ENCODE results near the gene WNT7B.

The WNT7B gene

DNA sequence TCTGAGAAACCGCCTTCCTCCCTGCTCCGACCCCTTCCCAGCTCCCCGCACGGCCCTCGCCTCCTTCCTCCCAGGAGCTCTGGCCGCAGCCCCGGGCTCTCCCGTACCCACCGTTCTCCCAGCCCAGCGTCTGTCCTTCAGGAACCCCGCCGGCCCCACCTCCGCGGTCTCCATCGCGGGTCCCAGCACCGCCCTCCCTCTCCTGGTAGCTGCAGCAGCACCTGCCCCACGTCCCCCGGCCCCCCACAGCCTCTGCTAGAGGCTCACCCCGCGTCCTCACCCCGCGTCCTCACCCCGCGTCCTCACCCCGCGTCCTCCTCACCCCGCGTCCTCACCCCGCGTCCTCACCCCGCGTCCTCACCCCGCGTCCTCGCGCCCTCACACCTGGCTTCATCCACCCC lies 85.9 kb downstream of the WNT7B start:
- ATAC-seq (ENCODE audit: low read depth) (no peak), DNase-seq (ENCODE audit: low spot score in 2 of 2) (no peak)
- peaks cover 3% of the 10 kb centered on the region for H3K9me3 Mint-ChIP-seq
- no peaks in the 10 kb centered on the region for H3K4me1 Mint-ChIP-seq
- peaks cover 4% of the 10 kb centered on the region for H3K36me3 Mint-ChIP-seq
- H3K27ac Mint-ChIP-seq, result no peak overlapping the region
- H3K27me3 Mint-ChIP-seq, result peaks cover 18% of the 10 kb centered on the region
- no peak overlapping the region for H3K4me3 Mint-ChIP-seq

DNA sequence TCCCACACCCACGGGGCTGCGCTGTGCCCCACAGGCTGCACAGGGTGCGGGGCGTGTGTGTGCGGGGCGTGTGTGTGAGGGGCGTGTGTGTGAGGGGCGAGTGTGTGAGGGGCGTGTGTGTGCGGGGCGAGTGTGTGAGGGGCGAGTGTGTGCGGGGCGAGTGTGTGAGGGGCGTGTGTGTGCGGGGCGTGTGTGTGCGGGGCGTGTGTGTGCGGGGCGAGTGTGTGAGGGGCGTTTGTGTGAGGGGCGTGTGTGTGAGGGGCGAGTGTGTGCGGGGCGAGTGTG lies 86.7 kb downstream of the WNT7B start:
- ATAC-seq (ENCODE audit: low read depth) (no peak), DNase-seq (ENCODE audit: low spot score in 2 of 2) (no peak)
- Mint-ChIP-seq H3K9me3 (peaks cover 3% of the 10 kb centered on the region), H3K4me1 (no peaks in the 10 kb centered on the region), H3K4me3 (no peak overlapping the region), H3K27me3 (peaks cover 21% of the 10 kb centered on the region), H3K27ac (no peak overlapping the region), H3K36me3 (peaks cover 4% of the 10 kb centered on the region)

DNA sequence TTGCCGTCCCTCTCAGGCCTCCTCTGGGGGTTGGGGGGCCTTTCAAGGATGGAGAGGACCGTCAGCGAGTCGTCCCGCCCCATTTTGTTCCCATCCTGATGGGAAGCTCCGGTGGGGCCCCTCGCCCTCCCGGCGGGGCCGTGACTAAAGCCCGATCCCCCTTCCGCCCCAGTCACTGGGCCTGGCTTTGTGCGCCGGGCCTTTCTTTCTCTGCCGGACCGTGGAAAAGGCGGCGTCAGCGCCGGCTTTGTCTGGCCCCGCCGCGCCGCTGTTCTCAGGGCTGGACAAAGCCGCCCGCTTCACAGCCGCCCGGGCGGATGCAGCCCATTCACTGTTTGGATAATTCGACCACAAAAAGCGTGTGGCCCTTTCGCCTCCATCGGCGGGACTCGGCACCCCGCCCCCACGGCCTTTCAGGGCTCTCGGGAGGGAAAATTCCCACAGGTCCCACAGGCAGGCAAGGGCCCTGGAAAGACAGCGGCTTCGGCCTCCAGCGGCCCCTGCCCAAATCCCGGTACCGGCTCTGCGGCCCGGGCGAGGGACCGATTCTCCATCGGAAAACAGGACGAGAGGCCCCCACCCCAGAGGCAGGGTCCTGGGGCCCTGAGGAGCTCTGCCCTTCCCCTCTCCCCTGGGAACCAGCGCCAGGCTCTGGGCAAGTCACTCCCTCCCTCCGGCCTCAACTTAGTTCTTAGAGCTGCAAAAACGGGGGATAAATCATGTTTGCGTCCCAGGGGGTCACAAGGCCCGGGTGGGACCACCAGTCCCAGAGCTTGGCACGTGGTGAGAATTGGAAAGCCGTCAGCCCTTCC lies 87.2 kb downstream of the WNT7B start:
- H3K4me1 Mint-ChIP-seq, result no peaks in the 10 kb centered on the region
- H3K9me3 Mint-ChIP-seq, result peaks cover 3% of the 10 kb centered on the region
- peaks cover 4% of the 10 kb centered on the region for H3K36me3 Mint-ChIP-seq
- DNase-seq (ENCODE audit: low spot score in 2 of 2), result no peak
- no peak overlapping the region for H3K4me3 Mint-ChIP-seq
- H3K27me3 Mint-ChIP-seq, result peaks cover 21% of the 10 kb centered on the region
- no peak for ATAC-seq (ENCODE audit: low read depth)
- no peak overlapping the region for H3K27ac Mint-ChIP-seq

DNA sequence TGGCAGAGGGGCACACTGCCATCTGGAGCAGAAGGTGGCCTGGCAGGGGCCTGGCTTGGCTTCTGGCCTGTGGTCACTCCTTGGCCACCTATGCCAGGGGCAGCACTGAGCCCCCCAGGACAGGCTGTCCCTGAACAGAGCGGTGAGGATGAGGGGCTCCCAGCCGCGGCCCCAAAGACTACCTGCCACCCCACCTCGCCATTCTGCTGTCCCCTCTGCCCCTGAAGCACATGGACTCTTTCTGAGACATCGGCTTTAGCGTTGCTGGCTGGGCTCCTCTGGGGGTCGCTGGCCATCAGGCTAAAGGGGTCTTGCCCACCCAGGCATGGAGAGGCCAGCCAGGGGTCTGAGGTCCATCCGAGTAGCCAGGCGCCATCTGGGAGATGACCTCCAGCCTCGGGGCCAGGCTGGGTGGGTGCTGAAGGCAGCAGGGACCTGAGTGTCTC lies 87.8 kb downstream of the WNT7B start:
- peaks cover 21% of the 10 kb centered on the region for H3K27me3 Mint-ChIP-seq

DNA sequence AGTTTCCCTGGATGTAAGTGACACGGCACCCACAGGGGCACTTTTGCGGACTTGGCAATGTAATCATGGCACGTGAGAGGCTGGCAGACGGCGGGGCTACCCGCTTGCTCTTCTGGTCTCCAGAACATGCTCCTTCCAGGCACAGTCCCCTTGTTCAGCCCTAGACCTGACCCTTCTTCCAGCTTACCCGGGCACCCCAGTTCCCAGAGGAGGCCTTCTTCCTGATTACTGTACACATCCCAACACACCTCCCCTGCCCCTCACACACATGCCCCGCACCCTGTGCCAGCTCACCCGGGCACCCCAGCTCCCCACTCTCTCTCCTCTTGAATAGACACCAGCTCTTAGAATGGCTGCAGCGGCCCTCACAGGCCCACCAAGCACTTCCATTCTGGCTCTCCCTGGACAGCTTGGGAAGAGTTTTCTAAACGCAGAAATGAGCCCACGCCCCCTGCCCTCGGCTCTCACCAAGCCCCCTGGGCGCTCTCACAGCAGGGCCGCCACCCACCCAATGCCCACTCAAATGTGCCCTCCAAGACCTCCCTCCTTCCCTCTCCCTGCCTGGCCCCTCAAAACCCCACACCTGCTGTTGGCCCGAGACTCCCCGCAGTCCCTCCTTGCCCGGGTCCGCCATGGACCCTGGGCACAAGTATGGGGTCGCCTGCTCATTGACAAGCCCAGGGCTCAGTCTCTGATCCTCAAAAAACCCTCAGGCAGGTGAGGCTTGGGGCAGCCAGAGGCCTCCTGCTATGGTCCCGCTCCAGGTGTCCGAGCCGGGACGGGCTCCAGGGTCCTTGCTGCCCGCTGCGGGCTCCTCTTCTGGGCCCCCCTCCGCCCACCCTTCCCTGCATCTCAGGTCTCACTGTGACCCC lies 88.5 kb downstream of the WNT7B start:
- Mint-ChIP-seq H3K4me1 (no peaks in the 10 kb centered on the region), H3K4me3 (no peak overlapping the region), H3K27me3 (peaks cover 23% of the 10 kb centered on the region), H3K9me3 (peaks cover 3% of the 10 kb centered on the region), H3K36me3 (peaks cover 4% of the 10 kb centered on the region), H3K27ac (peak overlapping the region; percentile 18)
- no peak for ATAC-seq (ENCODE audit: low read depth)
- DNase-seq (ENCODE audit: low spot score in 2 of 2), result no peak

More for the DNA sequence above, 87.8 kb downstream of the WNT7B start:
- Mint-ChIP-seq H3K27ac (no peak overlapping the region), H3K36me3 (peaks cover 4% of the 10 kb centered on the region), H3K9me3 (peaks cover 3% of the 10 kb centered on the region), H3K4me3 (no peak overlapping the region), H3K4me1 (no peaks in the 10 kb centered on the region)
- no peak for DNase-seq (ENCODE audit: low spot score in 2 of 2)
- no peak for ATAC-seq (ENCODE audit: low read depth)

DNA sequence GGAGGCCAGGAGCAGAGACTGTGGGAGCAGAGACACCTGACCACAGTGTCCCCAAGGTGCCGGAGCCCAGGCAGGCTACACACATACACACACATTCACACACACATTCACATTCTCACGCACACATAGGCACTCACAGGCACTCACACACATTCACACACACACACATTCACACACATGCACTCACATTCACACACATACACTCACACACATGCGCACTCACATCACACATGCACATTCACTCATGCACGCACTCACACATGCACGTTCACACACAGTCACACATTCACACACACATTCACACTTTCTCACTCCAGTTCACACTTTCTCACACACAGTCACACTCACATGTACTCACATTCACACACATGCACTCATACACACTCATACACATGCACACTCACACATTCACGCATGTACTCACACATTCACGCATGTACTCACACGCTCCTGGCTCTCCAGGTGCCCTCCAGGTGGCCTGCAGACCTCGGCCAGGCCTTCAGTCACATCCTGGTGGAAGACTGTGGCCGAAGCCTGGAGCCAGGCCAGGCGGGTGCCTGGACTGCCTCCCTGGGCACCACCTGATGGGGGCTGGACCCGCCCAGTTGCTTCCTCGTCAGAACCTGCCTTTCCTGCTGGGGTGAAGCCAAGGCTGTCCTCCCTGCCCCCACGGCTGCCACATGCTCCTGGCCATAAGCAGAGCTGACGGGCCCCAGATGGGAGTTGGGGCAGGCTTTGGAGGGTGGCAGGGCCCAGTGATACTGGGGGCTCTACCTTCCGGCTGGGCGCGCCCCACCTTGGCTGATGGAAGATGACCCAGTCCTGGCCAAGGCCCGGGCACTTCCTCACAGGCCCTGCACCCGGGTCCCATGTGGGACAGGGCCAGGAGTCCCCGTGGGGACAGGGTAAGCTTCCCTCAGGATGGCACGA lies 89.5 kb downstream of the WNT7B start:
- Mint-ChIP-seq H3K27me3 (peaks cover 24% of the 10 kb centered on the region), H3K27ac (no peak overlapping the region), H3K9me3 (peaks cover 3% of the 10 kb centered on the region), H3K36me3 (peaks cover 4% of the 10 kb centered on the region), H3K4me3 (no peak overlapping the region), H3K4me1 (no peaks in the 10 kb centered on the region)
- DNase-seq (ENCODE audit: low spot score in 2 of 2) (no peak), ATAC-seq (ENCODE audit: low read depth) (no peak)

DNA sequence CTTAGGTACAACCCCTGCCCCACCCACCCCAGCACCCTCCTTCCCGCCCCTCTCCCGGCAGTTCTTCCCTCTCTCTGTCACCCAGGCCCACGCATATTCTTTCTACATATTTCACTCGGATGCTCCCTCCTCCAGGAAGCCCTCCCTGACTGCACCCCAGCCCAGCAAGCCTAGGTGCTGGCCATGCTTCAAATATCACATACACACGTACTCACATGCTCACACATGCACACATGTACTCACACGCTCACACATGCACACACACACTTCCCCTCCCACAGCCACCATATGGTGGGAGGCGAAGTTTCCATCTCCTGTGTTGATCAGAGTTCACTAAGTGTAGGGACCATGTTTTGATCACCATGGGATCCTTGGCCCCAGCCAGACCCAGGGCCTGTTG lies 90.4 kb downstream of the WNT7B start:
- DNase-seq (ENCODE audit: low spot score in 2 of 2), result no peak
- no peak for ATAC-seq (ENCODE audit: low read depth)
- Mint-ChIP-seq H3K27me3 (peaks cover 24% of the 10 kb centered on the region), H3K4me1 (no peaks in the 10 kb centered on the region), H3K27ac (no peak overlapping the region), H3K36me3 (peaks cover 4% of the 10 kb centered on the region), H3K9me3 (peaks cover 3% of the 10 kb centered on the region), H3K4me3 (no peak overlapping the region)

DNA sequence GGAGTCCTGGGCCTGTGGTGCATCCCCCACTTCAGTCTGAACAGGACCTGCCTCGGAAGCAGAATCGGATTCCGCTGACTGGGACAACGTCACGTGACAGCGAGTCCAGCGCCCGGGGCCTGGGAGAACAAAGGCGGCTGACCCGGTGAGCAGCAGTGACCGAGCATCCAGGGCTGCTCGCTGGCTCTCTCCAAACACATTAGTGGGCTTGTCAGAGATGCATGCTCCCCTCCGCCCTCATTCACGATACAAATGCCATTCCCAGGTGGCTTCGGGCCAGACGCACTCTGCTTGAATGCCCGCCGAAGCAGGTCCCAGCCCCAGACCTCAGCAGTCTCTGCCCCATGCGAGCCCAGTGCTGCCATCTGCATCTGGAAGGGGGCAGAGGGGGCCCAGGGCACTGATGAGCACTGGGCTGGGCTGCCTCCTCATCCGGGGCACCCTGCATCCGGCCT lies 91.0 kb downstream of the WNT7B start:
- DNase-seq (ENCODE audit: low spot score in 2 of 2) (no peak), ATAC-seq (ENCODE audit: low read depth) (no peak)
- Mint-ChIP-seq H3K27ac (no peak overlapping the region), H3K27me3 (peaks cover 22% of the 10 kb centered on the region), H3K9me3 (peaks cover 3% of the 10 kb centered on the region), H3K4me3 (no peak overlapping the region), H3K36me3 (peaks cover 4% of the 10 kb centered on the region), H3K4me1 (no peaks in the 10 kb centered on the region)

DNA sequence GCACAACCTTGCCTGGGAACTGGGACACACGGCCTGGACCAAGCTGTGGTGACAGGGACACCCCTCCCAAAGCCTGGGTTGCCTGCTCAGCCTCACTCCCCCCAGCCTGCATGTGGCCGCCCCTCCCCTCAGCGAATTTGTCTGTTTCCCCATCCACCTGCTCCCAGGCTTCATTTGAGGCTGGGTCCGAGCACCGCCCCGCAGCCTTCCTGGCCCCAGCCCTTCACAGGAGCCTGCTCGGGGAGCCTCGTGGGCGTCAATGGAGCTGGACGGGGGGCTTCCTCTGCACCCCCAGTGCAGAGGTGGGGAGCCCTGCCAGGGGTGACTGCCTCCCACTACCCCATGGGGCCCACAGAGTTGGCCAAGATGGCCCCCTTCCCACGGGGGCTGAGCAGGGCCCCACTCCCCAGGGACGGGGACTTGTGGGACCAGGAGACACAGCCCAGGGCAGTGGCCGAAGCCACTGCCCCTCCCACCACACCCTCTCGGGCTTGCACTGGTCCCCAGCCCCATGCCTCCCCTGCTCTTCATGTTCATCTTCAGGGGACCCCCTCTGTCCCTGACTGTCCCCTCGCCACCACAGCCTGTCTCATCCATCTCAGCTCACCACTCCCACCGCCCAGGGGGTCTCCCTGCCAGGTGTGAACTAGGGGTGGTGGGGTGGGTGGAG lies 91.7 kb downstream of the WNT7B start:
- no peaks in the 10 kb centered on the region for H3K4me1 Mint-ChIP-seq
- DNase-seq (ENCODE audit: low spot score in 2 of 2), result no peak
- peaks cover 3% of the 10 kb centered on the region for H3K9me3 Mint-ChIP-seq
- H3K27ac Mint-ChIP-seq, result no peak overlapping the region
- peaks cover 4% of the 10 kb centered on the region for H3K36me3 Mint-ChIP-seq
- H3K4me3 Mint-ChIP-seq, result no peak overlapping the region
- no peak for ATAC-seq (ENCODE audit: low read depth)
- peaks cover 26% of the 10 kb centered on the region for H3K27me3 Mint-ChIP-seq

DNA sequence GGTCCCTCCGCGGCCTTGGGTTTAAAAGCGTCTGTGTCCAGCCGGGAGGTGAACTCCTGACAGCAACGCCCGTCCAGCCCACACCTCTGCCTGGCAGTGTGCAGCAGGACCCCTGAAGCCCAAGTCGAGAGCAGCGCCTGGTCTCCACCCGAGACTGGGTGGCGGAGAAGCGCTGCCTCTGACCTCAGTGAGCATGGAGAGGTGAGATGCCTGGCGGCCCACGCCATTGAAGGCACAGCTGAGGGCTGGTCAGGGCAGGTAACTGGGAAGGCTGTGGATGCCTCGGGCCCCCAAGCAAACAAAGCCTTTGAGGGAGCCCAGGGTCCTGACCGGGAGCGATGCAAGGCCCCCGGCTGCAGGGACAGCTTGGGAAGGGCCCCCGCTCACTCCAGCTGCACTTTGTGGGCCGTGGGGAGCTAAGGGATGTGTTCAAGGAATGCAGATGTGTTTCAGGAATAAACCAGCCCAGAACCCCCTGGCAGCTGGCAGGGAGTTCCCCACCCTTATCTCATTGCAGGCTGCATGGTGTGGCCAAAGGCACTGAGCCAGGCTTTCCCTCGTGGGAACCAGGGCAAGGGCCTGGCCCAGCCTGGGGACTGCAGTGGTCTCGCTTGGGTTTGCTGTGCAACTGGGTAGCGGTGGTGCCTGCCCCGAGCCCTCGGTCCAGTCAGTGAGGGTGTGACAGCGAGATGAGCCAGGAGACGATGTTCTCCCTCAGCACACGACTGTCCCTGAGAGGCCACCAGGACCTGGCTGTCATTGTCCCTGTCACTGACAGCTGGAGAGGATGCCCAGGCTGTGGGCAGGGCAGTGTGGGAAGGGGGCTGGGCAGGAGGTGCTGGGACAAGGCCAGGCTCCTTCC lies 92.5 kb downstream of the WNT7B start:
- ATAC-seq (ENCODE audit: low read depth) (no peak), DNase-seq (ENCODE audit: low spot score in 2 of 2) (no peak)
- no peaks in the 10 kb centered on the region for H3K4me1 Mint-ChIP-seq
- H3K27ac Mint-ChIP-seq, result no peak overlapping the region
- peaks cover 28% of the 10 kb centered on the region for H3K27me3 Mint-ChIP-seq
- H3K9me3 Mint-ChIP-seq, result peaks cover 3% of the 10 kb centered on the region
- peaks cover 4% of the 10 kb centered on the region for H3K36me3 Mint-ChIP-seq
- no peak overlapping the region for H3K4me3 Mint-ChIP-seq

DNA sequence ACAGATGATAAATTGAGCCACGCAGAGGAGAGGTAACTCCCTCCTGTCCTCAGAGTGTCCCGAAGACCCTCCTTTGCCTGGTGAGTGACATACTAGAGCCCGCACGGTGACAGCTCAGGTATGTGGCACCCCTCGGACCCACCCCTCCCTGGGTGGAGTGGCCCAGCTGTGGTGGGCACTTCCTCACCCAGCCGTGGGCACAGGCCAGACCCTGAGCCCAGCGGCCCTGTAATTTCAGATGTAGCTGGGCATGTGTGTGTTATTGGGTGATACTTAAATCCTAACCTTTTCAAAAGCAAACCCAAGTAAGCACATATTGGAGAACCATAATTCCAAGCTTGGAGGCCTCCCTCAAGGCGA lies 93.2 kb downstream of the WNT7B start:
- H3K27ac Mint-ChIP-seq, result no peak overlapping the region
- no peak for ATAC-seq (ENCODE audit: low read depth)
- peaks cover 3% of the 10 kb centered on the region for H3K9me3 Mint-ChIP-seq
- H3K27me3 Mint-ChIP-seq, result peaks cover 30% of the 10 kb centered on the region
- DNase-seq (ENCODE audit: low spot score in 2 of 2), result no peak
- no peak overlapping the region for H3K4me3 Mint-ChIP-seq
- H3K36me3 Mint-ChIP-seq, result peaks cover 4% of the 10 kb centered on the region
- no peaks in the 10 kb centered on the region for H3K4me1 Mint-ChIP-seq

DNA sequence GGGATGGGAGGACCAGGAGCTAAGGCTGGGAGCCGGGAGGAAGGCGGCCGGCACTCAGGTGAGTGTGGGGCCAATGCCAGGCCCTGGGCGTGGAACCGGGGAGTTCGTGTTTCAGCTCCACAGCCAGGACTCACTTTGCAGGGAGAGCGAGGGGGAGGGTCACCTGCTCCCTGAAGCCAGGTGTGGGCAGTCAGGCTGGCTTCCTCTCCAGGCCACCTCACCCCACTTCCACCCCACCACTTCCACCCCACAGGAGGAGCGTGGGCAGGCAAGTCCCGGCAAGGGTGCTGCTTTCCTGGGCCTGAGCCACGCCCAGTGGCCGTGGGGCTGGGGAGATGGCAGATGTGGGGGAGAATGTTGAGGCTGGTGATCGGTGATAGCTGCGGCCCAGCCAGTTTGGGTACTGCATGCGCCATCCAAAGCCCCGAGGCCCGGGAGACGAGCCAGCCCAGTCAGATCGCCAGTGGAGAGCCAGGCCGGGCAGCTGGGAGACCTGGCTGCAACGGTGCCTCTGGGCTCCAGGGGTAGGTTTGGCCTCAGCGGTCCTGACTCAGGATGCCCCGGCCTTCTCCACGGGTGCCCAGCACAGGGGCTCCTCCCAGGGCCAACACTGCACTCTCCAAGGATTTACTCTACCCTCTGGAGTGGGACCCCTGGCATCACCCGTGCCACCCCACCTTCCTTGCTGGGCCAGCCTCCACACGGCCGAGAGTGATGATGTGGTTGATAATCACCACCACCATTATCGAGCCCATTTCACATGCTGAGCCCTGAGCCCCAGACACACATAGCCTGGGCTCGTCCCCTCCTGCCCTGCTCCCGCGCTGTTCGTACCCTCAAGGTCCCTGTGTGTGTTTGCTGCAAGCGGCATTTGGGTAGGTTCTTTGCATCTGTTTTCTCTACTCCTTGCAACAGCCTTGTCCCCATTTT lies 93.8 kb downstream of the WNT7B start:
- ATAC-seq (ENCODE audit: low read depth) (no peak), DNase-seq (ENCODE audit: low spot score in 2 of 2) (no peak)
- Mint-ChIP-seq H3K27me3 (peaks cover 32% of the 10 kb centered on the region), H3K36me3 (peaks cover 3% of the 10 kb centered on the region), H3K27ac (no peak overlapping the region), H3K4me1 (no peaks in the 10 kb centered on the region), H3K9me3 (peaks cover 3% of the 10 kb centered on the region), H3K4me3 (no peak overlapping the region)
